Measurements from ENCODE around the gene ADAMTSL3.
"Not testable (repeated sequence)": the region's sequence is repeated elsewhere in the genome, so short reads cannot be mapped to it uniquely, and the experiment has no call there.

The ADAMTSL3 gene

GRCh38 chr15:83697716-83698115 lies 43.8 kb downstream of the ADAMTSL3 start:
- DNase-seq (ENCODE audit: low read depth in 2 of 2), result no peak

- DNase-seq (ENCODE audit: low read depth in 2 of 2), result no peak
These were observed 44.4 kb downstream of the ADAMTSL3 start for GRCh38 chr15:83698294-83698693.

DNA sequence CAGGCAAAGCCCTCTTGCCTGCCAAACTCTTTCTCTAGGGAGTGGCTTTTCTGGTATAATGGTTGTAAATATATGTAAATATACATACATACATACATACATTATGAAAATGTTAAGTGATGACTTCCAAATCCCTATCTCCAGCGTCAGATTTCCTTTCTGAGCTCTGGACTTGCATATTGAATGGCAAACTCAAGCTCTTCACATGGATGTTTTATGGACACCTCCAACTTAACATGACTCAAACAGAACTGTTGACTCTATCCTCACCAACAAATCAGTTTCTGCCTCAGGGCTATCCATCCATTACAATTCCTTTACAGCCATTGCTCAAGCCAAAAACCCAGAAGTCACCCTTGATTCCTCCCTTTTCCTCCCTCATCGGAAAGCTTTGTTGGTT lies 45.1 kb downstream of the ADAMTSL3 start:
- no peak for DNase-seq (ENCODE audit: low read depth in 2 of 2)

DNA sequence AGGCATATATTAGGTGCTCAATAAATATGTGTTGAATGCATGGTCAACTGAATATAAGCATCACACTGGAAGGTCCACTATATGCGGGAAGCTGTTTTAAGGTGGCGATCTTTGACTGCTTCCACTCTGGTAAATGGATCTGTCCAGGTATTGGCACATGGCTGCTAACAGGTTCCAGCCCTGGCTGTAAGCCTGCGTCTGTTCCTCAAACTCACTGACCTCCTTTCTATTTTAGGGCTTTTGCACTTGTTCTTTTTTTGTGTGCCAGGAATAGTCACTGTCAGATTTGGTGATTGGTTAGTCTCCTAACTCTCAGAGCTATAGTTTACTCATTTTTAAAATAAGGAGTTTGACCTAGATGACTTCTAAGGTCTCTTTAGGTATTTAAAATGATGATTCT lies 46.2 kb downstream of the ADAMTSL3 start:
- DNase-seq (ENCODE audit: low read depth in 2 of 2), result no peak

GRCh38 chr15:83702314-83702713 lies 48.4 kb downstream of the ADAMTSL3 start:
- DNase-seq (ENCODE audit: low read depth in 2 of 2), result not testable (repeated sequence)

DNA sequence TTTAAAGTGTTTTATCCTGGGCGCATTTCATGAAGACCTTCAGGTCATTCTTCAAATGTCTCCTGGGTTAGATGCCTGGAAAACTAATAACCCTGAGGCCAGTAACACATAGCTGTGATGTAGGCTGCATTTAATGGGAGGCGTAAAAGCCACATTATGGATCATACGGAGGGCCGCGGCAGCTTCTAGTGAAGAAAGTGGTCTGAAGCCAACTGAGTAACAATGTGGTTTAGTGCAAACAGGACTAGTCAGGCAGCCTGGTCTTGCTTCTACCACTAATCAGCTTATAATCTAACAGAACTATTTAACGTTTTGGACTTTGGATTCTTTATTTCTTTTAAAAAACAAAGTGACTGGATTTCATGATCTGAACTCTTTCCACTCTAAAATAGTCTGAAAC lies 54.4 kb downstream of the ADAMTSL3 start:
- DNase-seq (ENCODE audit: low read depth in 2 of 2), result no peak

DNA sequence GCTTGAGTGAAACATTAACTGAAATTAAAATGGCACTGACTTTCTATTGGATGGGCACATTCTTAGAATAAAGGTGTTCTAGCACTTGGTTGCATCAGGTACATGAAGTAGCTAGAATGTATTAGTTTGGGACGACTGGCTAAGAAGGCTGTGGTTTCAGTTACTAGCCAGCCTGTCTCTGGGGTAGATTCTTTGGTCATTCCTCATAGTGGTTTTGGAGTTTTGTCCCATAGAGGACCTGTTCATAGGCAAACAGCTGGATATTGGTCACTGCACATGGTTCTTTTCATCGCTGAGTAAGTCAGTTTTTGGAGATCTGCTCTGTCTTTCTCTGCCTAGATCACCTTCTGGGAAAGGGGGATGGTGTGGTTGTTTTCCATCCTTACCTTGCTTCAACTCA lies 55.3 kb downstream of the ADAMTSL3 start:
- DNase-seq (ENCODE audit: low read depth in 2 of 2), result no peak

DNA sequence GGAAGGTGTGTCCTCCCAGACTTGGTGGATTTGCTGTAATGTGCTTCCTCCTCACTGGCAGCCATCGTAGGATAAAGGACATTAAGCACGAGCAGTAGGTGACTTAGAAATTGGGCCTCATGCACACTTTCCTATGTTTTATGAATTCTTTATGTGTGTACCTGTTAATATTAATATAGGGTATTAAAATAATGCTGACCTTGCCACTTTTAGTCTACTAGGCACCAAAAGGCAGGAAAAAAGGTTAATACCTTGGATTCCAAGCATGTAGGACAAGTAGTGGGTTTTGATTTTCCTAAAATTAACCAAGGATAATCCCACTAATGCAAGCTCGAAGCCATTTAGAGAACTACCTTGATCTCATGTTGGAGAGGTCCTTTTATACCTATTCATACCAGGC lies 55.9 kb downstream of the ADAMTSL3 start:
- no peak for DNase-seq (ENCODE audit: low read depth in 2 of 2)

DNA sequence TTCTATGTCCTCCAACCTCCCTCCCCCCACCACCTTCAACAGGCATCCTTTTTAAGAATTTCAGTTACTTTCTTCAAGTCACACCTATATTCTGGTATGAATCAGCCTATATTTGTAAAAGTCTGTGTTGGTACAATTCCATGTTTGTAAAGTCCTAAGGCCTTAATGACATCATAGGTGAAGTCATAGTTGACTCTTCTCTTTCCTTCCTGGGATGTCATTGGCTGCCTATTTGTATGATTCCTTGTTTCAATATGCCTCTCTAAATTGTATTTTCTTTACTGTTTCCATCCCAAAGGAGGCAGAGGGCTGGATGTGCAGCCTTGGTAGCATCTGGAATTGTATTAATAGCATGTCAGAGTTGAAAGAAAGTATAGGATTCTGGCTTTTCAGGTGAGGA lies 56.5 kb downstream of the ADAMTSL3 start:
- DNase-seq (ENCODE audit: low read depth in 2 of 2), result no peak

DNA sequence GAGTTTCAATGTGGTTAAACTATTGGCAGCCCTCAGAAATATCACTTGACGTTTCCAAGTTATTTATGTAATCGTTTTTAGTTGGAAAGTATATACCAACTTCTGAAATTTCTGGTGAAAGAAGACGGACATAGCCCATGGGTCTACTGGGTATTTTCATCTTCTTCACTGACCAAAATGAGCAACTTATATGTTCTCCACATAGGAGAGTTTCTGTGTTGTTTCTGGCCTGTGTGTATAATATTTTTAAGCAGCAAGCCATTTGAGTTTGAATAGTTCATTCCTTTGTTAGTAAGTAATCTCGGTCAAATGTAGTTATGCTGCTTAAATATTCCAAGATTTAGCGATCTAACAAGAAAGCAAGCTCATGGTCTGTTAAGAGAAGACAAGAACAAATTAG lies 57.3 kb downstream of the ADAMTSL3 start:
- no peak for DNase-seq (ENCODE audit: low read depth in 2 of 2)

- no peak for DNase-seq (ENCODE audit: low read depth in 2 of 2)
These were observed 59.3 kb downstream of the ADAMTSL3 start for GRCh38 chr15:83713242-83713641.

- no peak for DNase-seq (ENCODE audit: low read depth in 2 of 2)
These were observed 61.2 kb downstream of the ADAMTSL3 start for GRCh38 chr15:83714939-83715628.

GRCh38 chr15:83716605-83717004 lies 62.7 kb downstream of the ADAMTSL3 start:
- no peak for DNase-seq (ENCODE audit: low read depth in 2 of 2)

- DNase-seq (ENCODE audit: low read depth in 2 of 2), result no peak
These were observed 63.1 kb downstream of the ADAMTSL3 start for GRCh38 chr15:83717010-83717409.

- no peak for DNase-seq (ENCODE audit: low read depth in 2 of 2)
These were observed 66.5 kb downstream of the ADAMTSL3 start for GRCh38 chr15:83720468-83720867.

- DNase-seq (ENCODE audit: low read depth in 2 of 2), result no peak
These were observed 67.1 kb downstream of the ADAMTSL3 start for GRCh38 chr15:83721031-83721430.

DNA sequence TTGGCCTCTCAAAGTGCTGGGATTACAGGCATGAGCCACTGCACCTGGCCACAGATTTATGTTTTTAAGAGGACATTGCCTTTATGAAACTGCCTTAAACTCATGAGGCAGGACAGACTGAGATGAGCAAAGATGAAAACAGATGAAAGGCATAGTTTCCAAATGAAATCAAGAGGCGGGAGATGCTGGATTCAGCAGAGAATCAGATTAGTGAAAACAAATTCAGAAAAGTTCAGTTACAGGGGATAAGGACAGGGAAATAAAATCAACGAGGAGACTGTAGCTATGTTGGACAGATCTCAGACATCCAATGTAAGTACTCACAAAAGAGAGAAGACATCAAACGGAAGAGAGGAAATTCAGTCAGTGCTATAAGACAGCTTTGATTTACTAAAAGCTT lies 68.1 kb downstream of the ADAMTSL3 start:
- DNase-seq (ENCODE audit: low read depth in 2 of 2), result no peak

DNA sequence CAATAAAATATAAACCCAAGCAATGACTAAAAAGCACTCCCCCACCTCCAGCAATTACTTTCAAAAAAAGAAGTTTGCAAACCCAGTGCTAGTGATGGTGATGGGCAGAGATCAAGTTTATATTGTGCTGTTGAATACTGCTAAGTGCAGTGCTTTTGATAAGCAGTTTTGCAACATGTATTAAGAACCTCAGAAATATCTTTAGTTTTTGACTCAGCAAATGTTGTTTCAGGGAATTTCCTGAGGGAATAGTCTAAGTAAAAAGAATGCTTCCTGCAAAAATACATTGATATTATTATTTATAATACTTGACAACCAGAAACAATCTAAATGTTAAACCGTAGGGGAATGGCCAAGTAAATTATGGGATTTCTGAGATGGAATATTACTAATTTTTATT lies 69.3 kb downstream of the ADAMTSL3 start:
- no peak for DNase-seq (ENCODE audit: low read depth in 2 of 2)

GRCh38 chr15:83732196-83732595 lies 78.3 kb downstream of the ADAMTSL3 start:
- DNase-seq (ENCODE audit: low read depth in 2 of 2), result no peak

DNA sequence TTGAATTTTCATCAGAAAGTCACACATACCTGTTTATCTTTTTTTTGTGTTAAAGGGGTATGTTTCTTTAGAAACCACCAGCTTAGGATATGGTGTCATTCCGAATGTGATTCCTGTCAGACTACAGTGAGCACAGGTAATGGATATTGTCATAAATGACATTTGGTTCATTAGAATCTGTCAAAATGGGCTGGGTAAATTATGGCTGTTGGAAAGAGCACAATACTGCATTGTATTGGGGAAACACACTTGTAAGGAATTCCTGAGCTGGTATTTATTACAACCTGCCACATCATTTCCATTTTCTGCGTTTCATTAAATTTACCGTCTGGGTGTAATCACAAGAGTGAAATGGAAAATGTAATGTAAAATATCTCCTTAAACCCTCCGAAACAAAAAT lies 78.8 kb downstream of the ADAMTSL3 start:
- DNase-seq (ENCODE audit: low read depth in 2 of 2), result no peak

DNA sequence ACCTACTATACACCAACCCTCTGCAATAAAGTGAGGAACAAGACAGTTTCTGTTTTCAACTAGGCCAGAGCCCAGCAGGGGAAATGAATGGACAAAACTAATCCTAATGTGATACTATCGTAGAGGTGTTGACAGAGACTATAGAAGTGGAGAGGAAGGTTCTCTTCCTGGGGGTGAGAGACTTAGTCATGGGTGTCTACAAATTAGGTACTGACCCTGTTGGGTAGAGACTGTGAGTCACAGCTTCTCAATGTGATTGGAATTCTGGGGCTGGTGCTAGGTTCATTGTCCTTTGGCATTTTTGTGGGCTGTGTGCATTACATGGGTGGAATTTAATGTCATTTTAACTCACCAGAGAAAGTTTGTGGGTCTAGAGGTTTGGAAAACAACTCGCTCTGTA lies 79.3 kb downstream of the ADAMTSL3 start:
- DNase-seq (ENCODE audit: low read depth in 2 of 2), result no peak

- no peak for DNase-seq (ENCODE audit: low read depth in 2 of 2)
These were observed 79.8 kb downstream of the ADAMTSL3 start for GRCh38 chr15:83733691-83734090.

DNA sequence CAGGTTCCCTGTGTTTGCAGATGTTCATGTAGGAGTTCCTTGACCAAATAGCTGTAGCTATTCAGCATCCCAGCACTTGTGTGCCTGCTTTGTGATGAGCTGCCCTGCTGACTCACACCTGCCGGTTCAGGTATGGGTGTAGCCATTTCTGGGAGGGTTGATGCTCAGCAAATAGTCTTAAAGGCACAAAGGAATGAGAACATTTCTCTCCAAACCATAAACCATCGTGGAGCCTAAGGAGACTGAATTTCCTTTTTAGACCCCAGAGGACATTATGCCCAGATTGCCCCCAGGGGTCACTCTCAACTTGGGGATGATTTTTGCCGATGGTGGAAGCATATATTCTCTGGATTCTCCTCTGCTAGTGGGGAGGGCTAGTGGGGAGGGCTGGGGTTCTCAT lies 80.6 kb downstream of the ADAMTSL3 start:
- DNase-seq (ENCODE audit: low read depth in 2 of 2), result no peak

DNA sequence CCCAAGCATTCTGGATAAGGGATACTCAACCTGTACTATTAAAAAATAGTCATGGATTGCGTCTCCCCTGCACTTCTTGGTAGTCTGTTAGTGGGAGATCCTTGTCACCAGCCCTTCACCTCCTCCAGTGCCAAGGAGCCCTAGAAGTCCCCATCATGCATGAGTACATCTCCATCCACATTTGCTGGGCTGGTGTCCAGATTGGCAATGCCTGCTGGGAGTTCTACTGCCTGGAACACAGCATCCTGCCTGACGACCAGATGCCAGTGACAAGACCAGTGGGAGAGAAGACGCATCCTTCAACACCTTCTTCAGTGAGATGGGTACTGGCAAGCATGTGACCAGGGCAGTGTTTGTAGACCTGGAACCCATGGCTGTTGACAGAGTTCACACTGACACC lies 85.7 kb downstream of the ADAMTSL3 start:
- no peak for DNase-seq (ENCODE audit: low read depth in 2 of 2)

Data from stimulated activated CD4-positive, alpha-beta T cell treated with anti-CD3 and anti-CD28 coated beads, Interleukin-12 subunit alpha, Interleukin-12 subunit beta, amount 100 ng/mL, for 24 hours (primary cell).